HepG2 (cell line): ENCODE results near the gene DHX36. TPM values are rescaled to one million over a fixed set of nuclear protein-coding genes. Genes with fewer than 3 reads are reported as not detected.

ENCODE experiments used
- CBFB ChIP-seq: sonication (generic); formaldehyde crosslinking; IDR thresholded peaks from 2 replicates; pipeline ENCODE4 v1.4.0; 2020; ENCODE audit warnings: missing genetic modification reagents
- HDAC1 ChIP-seq: sonication (generic); formaldehyde crosslinking; IDR thresholded peaks from 2 replicates; pipeline ENCODE4 v1.5.1; 2020; ENCODE audit warnings: mild to moderate bottlenecking, missing genetic modification reagents
- MBD4 ChIP-seq: IDR thresholded peaks from 2 replicates; pipeline ENCODE4 v1.6.1; 2012; ENCODE audit warnings: low read length, inconsistent platforms, borderline replicate concordance
- NRL ChIP-seq: sonication (generic); formaldehyde crosslinking; IDR thresholded peaks from 2 replicates; pipeline ENCODE4 v1.5.0; 2020; ENCODE audit warnings: missing genetic modification reagents, mild to moderate bottlenecking, moderate library complexity, borderline replicate concordance
- ZFP62 ChIP-seq: sonication (generic); formaldehyde crosslinking; IDR thresholded peaks from 2 replicates; pipeline ENCODE4 v1.4.0; 2020; ENCODE audit warnings: missing genetic modification reagents
- ZNF615 ChIP-seq: sonication (generic); formaldehyde crosslinking; IDR thresholded peaks from 2 replicates; pipeline ENCODE4 v1.5.0; 2020; ENCODE audit warnings: mild to moderate bottlenecking, missing genetic modification reagents, borderline replicate concordance
- polyA plus RNA-seq, 8 experiments: library from polyadenylated mRNA; depleted of rRNA in 3 of 8; stranded (reverse) in 7 of 8; unstranded in 1 of 8; fragments of >200 nt; fragmentation: Illumina TruSeq in 4 of 8; extraction: Trizol in 4 of 8; gene quantifications; 2 replicates each; pipeline versions ENCODE4 v1.2.1 to v1.2.3, GENCODE V29; 2011 to 2016; ENCODE audit warnings: low read depth in 4 of 8, missing spikeins in 1 of 8, mixed read lengths in 1 of 8; ENCODE audit not compliant: insufficient read depth in 1 of 8
- total RNA-seq, 5 experiments: library from RNA; depleted of rRNA; stranded (reverse); fragments of >200 nt; fragmentation: Illumina TruSeq; extraction: Trizol; gene quantifications; 2 replicates each; pipeline ENCODE4 v1.2.3, GENCODE V29; 2016; ENCODE audit warnings: low read depth in 1 of 5
- TF ChIP-seq, protein P1 (sequence below): sonication (generic); formaldehyde crosslinking; IDR thresholded peaks from one replicate; pipeline ENCODE4 v1.5.1; 2020; ENCODE audit warnings: mild to moderate bottlenecking, missing genetic modification reagents; ENCODE audit errors: not compliant biosample characterization
- TF ChIP-seq, protein P2 (sequence below): IDR thresholded peaks from 2 replicates; pipeline ENCODE4 v1.6.1; 2016; ENCODE audit warnings: missing compliant biosample characterization, missing genetic modification reagents, borderline replicate concordance
- TF ChIP-seq, protein P3 (sequence below): sonication (generic); formaldehyde crosslinking; IDR thresholded peaks from 2 replicates; pipeline ENCODE4 v1.4.0; 2020; ENCODE audit warnings: missing genetic modification reagents, mild to moderate bottlenecking, borderline replicate concordance
- TF ChIP-seq, protein P4 (sequence below): sonication (generic); formaldehyde crosslinking; IDR thresholded peaks from 2 replicates; pipeline ENCODE4 v1.5.1; 2020; ENCODE audit warnings: mild to moderate bottlenecking, missing genetic modification reagents, moderate library complexity

The DHX36 gene
- total and polyA plus RNA-seq, 2 of the 13 experiments (the other 11 are each of a cell fraction or from before 2014, with no cell fraction given): 30.3 to 44.2 TPM

DNA sequence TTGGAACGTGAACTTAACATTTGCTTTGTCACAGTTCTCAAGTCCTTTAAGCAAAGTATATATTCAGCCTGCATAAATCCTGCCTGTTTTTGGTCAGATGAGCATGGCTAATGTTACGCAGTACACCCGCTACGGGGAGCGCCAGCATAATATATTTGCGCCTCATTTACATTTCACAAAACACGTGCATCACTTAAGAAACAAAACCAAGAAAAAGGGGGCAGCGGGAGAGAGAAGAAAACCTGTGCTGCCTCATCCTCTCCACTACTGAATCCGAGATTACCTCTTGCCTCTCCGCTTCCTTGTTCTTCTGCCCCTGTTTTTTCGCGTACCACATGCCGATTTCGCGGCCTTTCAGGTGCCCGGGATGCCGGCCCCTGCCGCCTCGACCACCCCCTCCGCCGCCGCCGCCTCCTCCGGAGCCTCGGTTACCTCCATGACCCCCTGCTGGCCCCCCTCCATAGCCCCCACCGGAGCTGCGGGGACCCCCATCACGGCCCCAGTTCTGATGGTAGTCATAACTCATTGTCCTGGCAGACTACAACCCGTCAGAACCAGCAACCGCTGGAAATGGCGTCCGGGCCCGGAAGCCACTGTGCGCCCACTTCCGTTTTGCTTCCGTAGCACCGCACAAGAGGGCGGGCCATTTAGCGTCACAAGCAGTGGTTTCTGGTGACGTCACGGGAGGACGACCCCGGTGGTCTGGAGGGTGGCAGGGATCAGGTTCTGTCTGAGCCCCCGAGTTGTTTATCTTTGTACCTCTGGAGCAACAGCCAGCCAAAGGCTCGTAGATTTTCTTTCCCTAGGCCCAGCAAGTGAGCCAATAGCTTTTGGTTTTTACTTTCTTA is at the start of gene DHX36 (continued):
- TF ChIP-seq, protein P1, sequence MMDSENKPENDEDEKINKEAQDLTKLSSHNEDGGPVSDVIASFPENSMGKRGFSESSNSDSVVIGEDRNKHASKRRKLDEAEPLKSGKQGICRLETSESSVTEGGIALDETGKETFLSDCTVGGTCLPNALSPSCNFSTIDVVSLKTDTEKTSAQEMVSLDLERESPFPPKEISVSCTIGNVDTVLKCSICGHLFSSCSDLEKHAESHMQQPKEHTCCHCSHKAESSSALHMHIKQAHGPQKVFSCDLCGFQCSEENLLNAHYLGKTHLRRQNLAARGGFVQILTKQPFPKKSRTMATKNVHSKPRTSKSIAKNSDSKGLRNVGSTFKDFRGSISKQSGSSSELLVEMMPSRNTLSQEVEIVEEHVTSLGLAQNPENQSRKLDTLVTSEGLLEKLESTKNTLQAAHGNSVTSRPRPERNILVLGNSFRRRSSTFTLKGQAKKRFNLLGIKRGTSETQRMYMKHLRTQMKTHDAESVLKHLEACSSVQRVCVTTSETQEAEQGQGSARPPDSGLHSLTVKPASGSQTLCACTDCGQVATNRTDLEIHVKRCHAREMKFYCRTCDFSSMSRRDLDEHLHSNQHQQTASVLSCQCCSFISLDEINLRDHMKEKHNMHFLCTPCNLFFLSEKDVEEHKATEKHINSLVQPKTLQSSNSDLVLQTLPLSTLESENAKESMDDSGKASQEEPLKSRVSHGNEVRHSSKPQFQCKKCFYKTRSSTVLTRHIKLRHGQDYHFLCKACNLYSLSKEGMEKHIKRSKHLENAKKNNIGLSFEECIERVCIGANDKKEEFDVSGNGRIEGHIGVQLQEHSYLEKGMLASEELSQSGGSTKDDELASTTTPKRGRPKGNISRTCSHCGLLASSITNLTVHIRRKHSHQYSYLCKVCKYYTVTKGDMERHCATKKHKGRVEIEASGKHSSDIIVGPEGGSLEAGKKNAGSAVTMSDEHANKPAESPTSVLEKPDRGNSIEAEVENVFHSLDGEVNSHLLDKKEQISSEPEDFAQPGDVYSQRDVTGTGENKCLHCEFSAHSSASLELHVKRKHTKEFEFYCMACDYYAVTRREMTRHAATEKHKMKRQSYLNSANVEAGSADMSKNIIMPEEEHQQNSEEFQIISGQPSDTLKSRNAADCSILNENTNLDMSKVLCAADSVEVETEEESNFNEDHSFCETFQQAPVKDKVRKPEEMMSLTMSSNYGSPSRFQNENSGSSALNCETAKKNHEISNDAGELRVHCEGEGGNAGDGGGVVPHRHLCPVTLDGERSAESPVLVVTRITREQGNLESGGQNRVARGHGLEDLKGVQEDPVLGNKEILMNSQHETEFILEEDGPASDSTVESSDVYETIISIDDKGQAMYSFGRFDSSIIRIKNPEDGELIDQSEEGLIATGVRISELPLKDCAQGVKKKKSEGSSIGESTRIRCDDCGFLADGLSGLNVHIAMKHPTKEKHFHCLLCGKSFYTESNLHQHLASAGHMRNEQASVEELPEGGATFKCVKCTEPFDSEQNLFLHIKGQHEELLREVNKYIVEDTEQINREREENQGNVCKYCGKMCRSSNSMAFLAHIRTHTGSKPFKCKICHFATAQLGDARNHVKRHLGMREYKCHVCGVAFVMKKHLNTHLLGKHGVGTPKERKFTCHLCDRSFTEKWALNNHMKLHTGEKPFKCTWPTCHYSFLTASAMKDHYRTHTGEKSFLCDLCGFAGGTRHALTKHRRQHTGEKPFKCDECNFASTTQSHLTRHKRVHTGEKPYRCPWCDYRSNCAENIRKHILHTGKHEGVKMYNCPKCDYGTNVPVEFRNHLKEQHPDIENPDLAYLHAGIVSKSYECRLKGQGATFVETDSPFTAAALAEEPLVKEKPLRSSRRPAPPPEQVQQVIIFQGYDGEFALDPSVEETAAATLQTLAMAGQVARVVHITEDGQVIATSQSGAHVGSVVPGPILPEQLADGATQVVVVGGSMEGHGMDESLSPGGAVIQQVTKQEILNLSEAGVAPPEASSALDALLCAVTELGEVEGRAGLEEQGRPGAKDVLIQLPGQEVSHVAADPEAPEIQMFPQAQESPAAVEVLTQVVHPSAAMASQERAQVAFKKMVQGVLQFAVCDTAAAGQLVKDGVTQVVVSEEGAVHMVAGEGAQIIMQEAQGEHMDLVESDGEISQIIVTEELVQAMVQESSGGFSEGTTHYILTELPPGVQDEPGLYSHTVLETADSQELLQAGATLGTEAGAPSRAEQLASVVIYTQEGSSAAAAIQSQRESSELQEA (CRISPR knock-in tag): no peak
- TF ChIP-seq HDAC1 (CRISPR knock-in tag): no peak; the same call in none of the 2 replicates
- no peak for TF ChIP-seq ZFP62 (CRISPR knock-in tag)
- TF ChIP-seq, protein P2, sequence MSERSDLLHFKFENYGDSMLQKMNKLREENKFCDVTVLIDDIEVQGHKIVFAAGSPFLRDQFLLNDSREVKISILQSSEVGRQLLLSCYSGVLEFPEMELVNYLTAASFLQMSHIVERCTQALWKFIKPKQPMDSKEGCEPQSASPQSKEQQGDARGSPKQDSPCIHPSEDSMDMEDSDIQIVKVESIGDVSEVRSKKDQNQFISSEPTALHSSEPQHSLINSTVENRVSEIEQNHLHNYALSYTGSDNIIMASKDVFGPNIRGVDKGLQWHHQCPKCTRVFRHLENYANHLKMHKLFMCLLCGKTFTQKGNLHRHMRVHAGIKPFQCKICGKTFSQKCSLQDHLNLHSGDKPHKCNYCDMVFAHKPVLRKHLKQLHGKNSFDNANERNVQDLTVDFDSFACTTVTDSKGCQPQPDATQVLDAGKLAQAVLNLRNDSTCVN (CRISPR knock-in tag): peak; percentile 44; the same call in 1 of the 2 replicates
- TF ChIP-seq, protein P3, sequence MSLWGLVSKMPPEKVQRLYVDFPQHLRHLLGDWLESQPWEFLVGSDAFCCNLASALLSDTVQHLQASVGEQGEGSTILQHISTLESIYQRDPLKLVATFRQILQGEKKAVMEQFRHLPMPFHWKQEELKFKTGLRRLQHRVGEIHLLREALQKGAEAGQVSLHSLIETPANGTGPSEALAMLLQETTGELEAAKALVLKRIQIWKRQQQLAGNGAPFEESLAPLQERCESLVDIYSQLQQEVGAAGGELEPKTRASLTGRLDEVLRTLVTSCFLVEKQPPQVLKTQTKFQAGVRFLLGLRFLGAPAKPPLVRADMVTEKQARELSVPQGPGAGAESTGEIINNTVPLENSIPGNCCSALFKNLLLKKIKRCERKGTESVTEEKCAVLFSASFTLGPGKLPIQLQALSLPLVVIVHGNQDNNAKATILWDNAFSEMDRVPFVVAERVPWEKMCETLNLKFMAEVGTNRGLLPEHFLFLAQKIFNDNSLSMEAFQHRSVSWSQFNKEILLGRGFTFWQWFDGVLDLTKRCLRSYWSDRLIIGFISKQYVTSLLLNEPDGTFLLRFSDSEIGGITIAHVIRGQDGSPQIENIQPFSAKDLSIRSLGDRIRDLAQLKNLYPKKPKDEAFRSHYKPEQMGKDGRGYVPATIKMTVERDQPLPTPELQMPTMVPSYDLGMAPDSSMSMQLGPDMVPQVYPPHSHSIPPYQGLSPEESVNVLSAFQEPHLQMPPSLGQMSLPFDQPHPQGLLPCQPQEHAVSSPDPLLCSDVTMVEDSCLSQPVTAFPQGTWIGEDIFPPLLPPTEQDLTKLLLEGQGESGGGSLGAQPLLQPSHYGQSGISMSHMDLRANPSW (CRISPR knock-in tag): no peak
- TF ChIP-seq MBD4: no peak
- TF ChIP-seq NRL (CRISPR knock-in tag): peak; percentile 35; the same call in 1 of the 2 replicates
- TF ChIP-seq ZNF615 (CRISPR knock-in tag): 0 out of 2 replicates have a peak, but pooled peaks have one; percentile 38
- TF ChIP-seq, protein P4, sequence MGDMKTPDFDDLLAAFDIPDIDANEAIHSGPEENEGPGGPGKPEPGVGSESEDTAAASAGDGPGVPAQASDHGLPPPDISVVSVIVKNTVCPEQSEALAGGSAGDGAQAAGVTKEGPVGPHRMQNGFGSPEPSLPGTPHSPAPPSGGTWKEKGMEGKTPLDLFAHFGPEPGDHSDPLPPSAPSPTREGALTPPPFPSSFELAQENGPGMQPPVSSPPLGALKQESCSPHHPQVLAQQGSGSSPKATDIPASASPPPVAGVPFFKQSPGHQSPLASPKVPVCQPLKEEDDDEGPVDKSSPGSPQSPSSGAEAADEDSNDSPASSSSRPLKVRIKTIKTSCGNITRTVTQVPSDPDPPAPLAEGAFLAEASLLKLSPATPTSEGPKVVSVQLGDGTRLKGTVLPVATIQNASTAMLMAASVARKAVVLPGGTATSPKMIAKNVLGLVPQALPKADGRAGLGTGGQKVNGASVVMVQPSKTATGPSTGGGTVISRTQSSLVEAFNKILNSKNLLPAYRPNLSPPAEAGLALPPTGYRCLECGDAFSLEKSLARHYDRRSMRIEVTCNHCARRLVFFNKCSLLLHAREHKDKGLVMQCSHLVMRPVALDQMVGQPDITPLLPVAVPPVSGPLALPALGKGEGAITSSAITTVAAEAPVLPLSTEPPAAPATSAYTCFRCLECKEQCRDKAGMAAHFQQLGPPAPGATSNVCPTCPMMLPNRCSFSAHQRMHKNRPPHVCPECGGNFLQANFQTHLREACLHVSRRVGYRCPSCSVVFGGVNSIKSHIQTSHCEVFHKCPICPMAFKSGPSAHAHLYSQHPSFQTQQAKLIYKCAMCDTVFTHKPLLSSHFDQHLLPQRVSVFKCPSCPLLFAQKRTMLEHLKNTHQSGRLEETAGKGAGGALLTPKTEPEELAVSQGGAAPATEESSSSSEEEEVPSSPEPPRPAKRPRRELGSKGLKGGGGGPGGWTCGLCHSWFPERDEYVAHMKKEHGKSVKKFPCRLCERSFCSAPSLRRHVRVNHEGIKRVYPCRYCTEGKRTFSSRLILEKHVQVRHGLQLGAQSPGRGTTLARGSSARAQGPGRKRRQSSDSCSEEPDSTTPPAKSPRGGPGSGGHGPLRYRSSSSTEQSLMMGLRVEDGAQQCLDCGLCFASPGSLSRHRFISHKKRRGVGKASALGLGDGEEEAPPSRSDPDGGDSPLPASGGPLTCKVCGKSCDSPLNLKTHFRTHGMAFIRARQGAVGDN (CRISPR knock-in tag): peak; percentile 84
- peak; percentile 64; the same call in 1 of the 2 replicates for TF ChIP-seq CBFB (CRISPR knock-in tag)
